Esophagus muscularis mucosa (tissue), 4 donors: Measurements from ENCODE around the gene SSC5D. TPM values are rescaled to one million over a fixed set of nuclear protein-coding genes. Genes with fewer than 3 reads are reported as not detected.

Experiments used
- DNase-seq: peaks from one replicate; pipeline ENCODE4 v3.0.0-alpha.2; 2017; ENCODE audit errors: extremely low spot score
- H3K27ac ChIP-seq, 4 donors: fragments of 200-600 bp; sonication (generic); replicated peaks in 1 of 4; 1 replicate in 3 of 4; 2 replicates in 1 of 4; pipeline ENCODE4 v1.5.1; 2016 to 2019; ENCODE audit warnings: mild to moderate bottlenecking in 1 of 4
- H3K27me3 ChIP-seq, 4 donors: fragments of 200-600 bp; sonication (generic); one replicate each; pipeline versions ENCODE4 v1.5.1 to v1.6.0; 2016 to 2019
- H3K36me3 ChIP-seq, 4 donors: fragments of 200-600 bp; sonication (generic); one replicate each; pipeline ENCODE4 v1.5.1; 2016 to 2019
- H3K4me1 ChIP-seq, 4 donors: fragments of 200-600 bp; sonication (generic); one replicate each; pipeline ENCODE4 v1.5.1; 2016 to 2019
- H3K4me3 ChIP-seq, 4 donors: fragments of 200-600 bp; sonication (generic); 1 replicate in 2 of 4; 2 replicates in 2 of 4; pipeline ENCODE4 v1.5.1; 2016 to 2019; ENCODE audit warnings: mild to moderate bottlenecking in 4 of 4, moderate library complexity in 1 of 4
- H3K9me3 ChIP-seq, 4 donors: fragments of 200-600 bp; sonication (generic); 1 replicate in 3 of 4; 2 replicates in 1 of 4; pipeline ENCODE4 v1.5.1; 2016 to 2019
- CTCF ChIP-seq, 3 experiments: fragments of 200-600 bp in 2 of 3; fragments of 450-650 bp in 1 of 3; sonication (generic) in 2 of 3; IDR thresholded peaks; one replicate each; pipeline ENCODE4 v1.5.1; 2017 to 2019; ENCODE audit warnings: antibody characterized with exemption in 3 of 3, mild to moderate bottlenecking in 2 of 3, moderate library complexity in 1 of 3
- EP300 ChIP-seq: sonication (generic); formaldehyde crosslinking; IDR thresholded peaks from one replicate; pipeline ENCODE4 v1.6.1; 2017; ENCODE audit warnings: antibody characterized with exemption
- POLR2A ChIP-seq: fragments of 450-650 bp; IDR thresholded peaks from one replicate; pipeline ENCODE4 v1.6.1; 2017; ENCODE audit warnings: antibody characterized with exemption, moderate library complexity, mild to moderate bottlenecking, low read depth
- POLR2AphosphoS5 ChIP-seq, 2 donors: sonication (generic); formaldehyde crosslinking; IDR thresholded peaks; one replicate each; pipeline ENCODE4 v1.6.1; 2017; ENCODE audit warnings: antibody characterized with exemption in 2 of 2
- WGBS: methylation state at CpG from one replicate; pipeline ENCODE4 v1.1.5; 2018; 5-methylcytosine and 5-hydroxymethylcytosine counted together
- intact Hi-C: fragments of 100-400 bp; cut with DNase I; formaldehyde crosslinking; loops from one replicate; pipeline ENCODE4 v1.15.1; 2023
- total RNA-seq, 4 donors: library from RNA; depleted of rRNA; stranded (reverse); fragments of >200 nt; gene quantifications; one replicate each; pipeline versions ENCODE4 v1.1.0 to v1.2.1, GENCODE V29; 2016

Gene SSC5D
- total RNA-seq, 4 donors from 2014 or later = 9.5 to 41.2 (median 14.6) TPM

DNA sequence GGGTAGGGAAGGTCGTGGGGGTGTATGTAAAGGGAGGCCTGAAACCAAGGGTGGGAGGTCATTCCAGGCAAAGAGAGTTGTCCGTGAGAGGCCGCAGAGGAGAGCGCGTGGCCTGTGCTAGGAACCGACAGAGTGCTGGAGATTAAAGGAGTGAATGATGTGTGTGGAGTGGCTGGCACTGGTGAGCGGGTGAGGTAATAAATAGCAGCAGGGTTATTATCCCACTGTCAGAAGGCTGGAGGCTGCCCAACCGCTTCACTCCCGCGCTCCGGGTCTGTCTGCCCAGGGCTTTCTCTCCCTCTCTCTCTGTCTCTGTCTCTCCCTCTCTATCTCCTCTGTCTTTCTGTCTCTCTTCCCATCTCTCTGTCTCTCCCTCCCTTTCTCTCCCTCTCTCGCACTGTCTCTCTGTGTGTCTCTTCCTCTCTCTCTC lies 75.0 kb downstream of the SSC5D start:
- no peak overlapping the region for H3K27ac ChIP-seq
- intact Hi-C loops = no loop called here

GRCh38 chr19:55566823-55567222 lies 78.6 kb downstream of the SSC5D start:
- intact Hi-C loops = no loop called here
- peaks cover 0 to 36% (median 0%) of the 10 kb centered on the region in 4 donors for H3K27me3 ChIP-seq
- H3K4me1 ChIP-seq = peaks cover 0 to 6% (median 4%) of the 10 kb centered on the region in 4 donors
- 34% methylated on average over 9 of the region's 9 CpGs for WGBS
- DNase-seq = no peak
- H3K27ac ChIP-seq = no peak overlapping the region
- no peak for TF ChIP-seq POLR2AphosphoS5 (IDR thresholded peaks at IDR 0.05)
- no peak for TF ChIP-seq CTCF (IDR thresholded peaks at IDR 0.05)
- no peak for TF ChIP-seq POLR2A
- no peak for TF ChIP-seq EP300
- no peaks in the 10 kb centered on the region for H3K36me3 ChIP-seq
- no peak overlapping the region for H3K4me3 ChIP-seq
- H3K9me3 ChIP-seq = no peaks in the 10 kb centered on the region

More for the DNA sequence above, 75.0 kb downstream of the SSC5D start:
- 34% methylated on average over 12 of the region's 12 CpGs for WGBS
- Histone ChIP-seq H3K9me3 (peaks cover 0 to 5% (median 0%) of the 10 kb centered on the region in 4 donors), H3K4me3 (no peak overlapping the region), H3K36me3 (no peaks in the 10 kb centered on the region), H3K4me1 (peaks cover 0 to 6% (median 4%) of the 10 kb centered on the region in 4 donors), H3K27me3 (peaks cover 0 to 47% (median 0%) of the 10 kb centered on the region in 4 donors)
- DNase-seq = no peak
- TF ChIP-seq POLR2A (no peak), EP300 (no peak), CTCF (IDR thresholded peaks at IDR 0.05) (no peak), POLR2AphosphoS5 (IDR thresholded peaks at IDR 0.05) (no peak)

GRCh38 chr19:55567708-55568328 lies 79.6 kb downstream of the SSC5D start:
- no peak for TF ChIP-seq CTCF (IDR thresholded peaks at IDR 0.05)
- no peak for TF ChIP-seq POLR2AphosphoS5 (IDR thresholded peaks at IDR 0.05)
- no peak for TF ChIP-seq POLR2A
- TF ChIP-seq EP300 = no peak

More at GRCh38 chr19:55567708-55568328, 79.6 kb downstream of the SSC5D start:
- H3K27ac ChIP-seq = no peak overlapping the region
- no peak overlapping the region for H3K4me3 ChIP-seq
- no peaks in the 10 kb centered on the region for H3K36me3 ChIP-seq
- H3K4me1 ChIP-seq = peaks cover 0 to 6% (median 4%) of the 10 kb centered on the region in 4 donors
- intact Hi-C loops = no loop called here
- no peaks in the 10 kb centered on the region for H3K9me3 ChIP-seq
- H3K27me3 ChIP-seq = peaks cover 0 to 36% (median 0%) of the 10 kb centered on the region in 4 donors
- no peak for DNase-seq

Other genes starting within 250 kb of the SSC5D start
- 10 to 100 TPM; 37.4 to 75.5 (median 45.6) TPM for gene PPP6R1, start 229.4 kb upstream of the SSC5D start, total RNA-seq
- 10 to 100 TPM; 28.5 to 44.0 (median 32.2) TPM for gene HSPBP1, start 208.3 kb upstream of the SSC5D start, total RNA-seq
- gene BRSK1, start 204.4 kb upstream of the SSC5D start, total RNA-seq = 10 to 100 TPM in 1 of 4 donors, 1 to 10 TPM in 3; 3.3 to 16.9 (median 6.7) TPM
- 1 to 10 TPM in 3 of 4 donors, under 1 TPM in 1; 0.83 to 5.2 (median 2.7) TPM for gene TMEM150B, start 163.1 kb upstream of the SSC5D start, total RNA-seq
- 1 to 10 TPM; 5.0 to 8.7 (median 8.1) TPM for gene KMT5C, start 148.6 kb upstream of the SSC5D start, total RNA-seq
- gene COX6B2, start 133.7 kb upstream of the SSC5D start, total RNA-seq = under 1 TPM in 1 of 4 donors, not detected in 3; 0.19 TPM
- not detected for gene GARIN5B, start 125.2 kb upstream of the SSC5D start, total RNA-seq
- under 1 TPM in 2 of 4 donors, not detected in 2; 0.33 to 0.34 TPM for gene IL11, start 118.0 kb upstream of the SSC5D start, total RNA-seq
- not detected for gene TMEM190, start 111.6 kb upstream of the SSC5D start, total RNA-seq
- 1 to 10 TPM in 2 of 4 donors, under 1 TPM in 2; 0.83 to 7.5 (median 1.00) TPM for gene TMEM238, start 104.1 kb upstream of the SSC5D start, total RNA-seq
- gene RPL28, start 102.5 kb upstream of the SSC5D start, total RNA-seq = 100 to 1,000 TPM; 263 to 419 (median 369) TPM
- 10 to 100 TPM in 3 of 4 donors, 1 to 10 TPM in 1; 9.1 to 37.9 (median 22.0) TPM for gene UBE2S, start 80.6 kb upstream of the SSC5D start, total RNA-seq
- under 1 TPM in 2 of 4 donors, not detected in 2; under 0.01 to 0.13 TPM for gene SHISA7, start 45.1 kb upstream of the SSC5D start, total RNA-seq
- 100 to 1,000 TPM in 1 of 4 donors, 10 to 100 TPM in 3; 66.8 to 104 (median 77.7) TPM for gene ISOC2, start 26.8 kb upstream of the SSC5D start, total RNA-seq
- gene C19orf85, start 23.7 kb upstream of the SSC5D start, total RNA-seq = not detected
- 10 to 100 TPM in 3 of 4 donors, 1 to 10 TPM in 1; 5.1 to 16.6 (median 11.9) TPM for gene ZNF628, start 11.8 kb upstream of the SSC5D start, total RNA-seq
- gene NAT14, start 3.2 kb upstream of the SSC5D start, total RNA-seq = 10 to 100 TPM in 3 of 4 donors, 1 to 10 TPM in 1; 5.8 to 14.2 (median 10.2) TPM
- gene SBK2, start 48.7 kb downstream of the SSC5D start, total RNA-seq = not detected
- gene SBK3, start 57.1 kb downstream of the SSC5D start, total RNA-seq = 1 to 10 TPM in 2 of 4 donors, under 1 TPM in 1, not detected in 1; 0.83 to 1.5 (median 1.5) TPM
- 10 to 100 TPM in 1 of 4 donors, 1 to 10 TPM in 3; 4.2 to 11.1 (median 8.1) TPM for gene ZNF579, start 92.4 kb downstream of the SSC5D start, total RNA-seq
- 10 to 100 TPM in 2 of 4 donors, 1 to 10 TPM in 2; 8.3 to 17.3 (median 11.4) TPM for gene FIZ1, start 111.1 kb downstream of the SSC5D start, total RNA-seq
- gene ZNF524, start 111.9 kb downstream of the SSC5D start, total RNA-seq = 10 to 100 TPM; 20.5 to 36.2 (median 27.9) TPM
- 10 to 100 TPM in 2 of 4 donors, 1 to 10 TPM in 2; 7.5 to 15.4 (median 10.2) TPM for gene ZNF865, start 117.2 kb downstream of the SSC5D start, total RNA-seq
- gene ZNF784, start 136.1 kb downstream of the SSC5D start, total RNA-seq = 1 to 10 TPM; 2.5 to 6.3 (median 4.0) TPM
- gene ZNF580, start 152.6 kb downstream of the SSC5D start, total RNA-seq = 10 to 100 TPM; 38.3 to 66.8 (median 43.1) TPM
- gene ZNF581, start 155.2 kb downstream of the SSC5D start, total RNA-seq = 10 to 100 TPM; 13.3 to 26.6 (median 18.2) TPM
- 10 to 100 TPM in 3 of 4 donors, 1 to 10 TPM in 1; 9.4 to 22.0 (median 19.2) TPM for gene CCDC106, start 159.8 kb downstream of the SSC5D start, total RNA-seq
- gene U2AF2, start 166.6 kb downstream of the SSC5D start, total RNA-seq = 100 to 1,000 TPM in 2 of 4 donors, 10 to 100 TPM in 2; 80.4 to 122 (median 104) TPM
- gene EPN1, start 186.8 kb downstream of the SSC5D start, total RNA-seq = 100 to 1,000 TPM in 2 of 4 donors, 10 to 100 TPM in 2; 30.7 to 176 (median 104) TPM
- not detected for gene NLRP9, start 250.0 kb downstream of the SSC5D start, total RNA-seq